OCI-LY1 (cell line): ENCODE measurements around the gene TEX47.

ENCODE experiments used
- H2AFZ ChIP-seq: fragments of 200-600 bp; sonication (generic), shearing (Covaris generic); 2 replicates; pipeline ENCODE4 v1.6.0; 2014; ENCODE audit warnings: antibody characterized with exemption, mild to moderate bottlenecking, low read length
- H3F3A ChIP-seq: fragments of 200-600 bp; sonication (generic), shearing (Covaris generic); 2 replicates; pipeline ENCODE4 v1.6.0; 2014; ENCODE audit warnings: mild to moderate bottlenecking, antibody characterized with exemption, low read length, moderate library complexity; ENCODE audit not compliant: insufficient read depth
- H3K27ac ChIP-seq: fragments of 200-600 bp; sonication (generic); 2 replicates; pipeline ENCODE4 v1.5.1; 2014; ENCODE audit warnings: low read length, mixed run types, mild to moderate bottlenecking, low read depth; ENCODE audit not compliant: poor library complexity, severe bottlenecking
- H3K27me3 ChIP-seq: fragments of 200-600 bp; sonication (generic); 2 replicates; pipeline ENCODE4 v1.6.0; 2014; ENCODE audit warnings: antibody characterized with exemption, mild to moderate bottlenecking, low read length, moderate library complexity; ENCODE audit not compliant: insufficient read depth
- H3K36me3 ChIP-seq: fragments of 200-600 bp; sonication (generic); 2 replicates; pipeline ENCODE4 v1.6.1; 2014; ENCODE audit warnings: mild to moderate bottlenecking, antibody characterized with exemption, low read length, moderate library complexity, mixed read lengths; ENCODE audit not compliant: insufficient read depth
- H3K4me1 ChIP-seq: fragments of 200-600 bp; sonication (generic); 2 replicates; pipeline ENCODE4 v1.5.1; 2014; ENCODE audit warnings: mild to moderate bottlenecking, low read length, moderate library complexity; ENCODE audit not compliant: insufficient read depth, severe bottlenecking
- H3K4me2 ChIP-seq: fragments of 200-600 bp; sonication (generic), shearing (Covaris generic); 2 replicates; pipeline ENCODE4 v1.6.1; 2014; ENCODE audit warnings: low read length
- H3K4me3 ChIP-seq: fragments of 200-600 bp; sonication (generic); 2 replicates; pipeline ENCODE4 v1.5.1; 2014; ENCODE audit warnings: low read length, low read depth, mild to moderate bottlenecking, mixed read lengths; ENCODE audit not compliant: poor library complexity, severe bottlenecking
- H3K79me2 ChIP-seq: fragments of 200-600 bp; shearing (Covaris generic); 2 replicates; pipeline ENCODE4 v1.6.1; 2016; ENCODE audit warnings: mixed run types, low read length, mixed read lengths; ENCODE audit not compliant: insufficient read depth
- H3K9ac ChIP-seq: fragments of 200-600 bp; sonication (generic), shearing (Covaris generic); 2 replicates; pipeline ENCODE4 v1.6.1; 2014; ENCODE audit warnings: mild to moderate bottlenecking, low read length, mixed read lengths
- H3K9me2 ChIP-seq: fragments of 200-600 bp; sonication (generic), shearing (Covaris generic); 2 replicates; pipeline ENCODE4 v1.6.1; 2014; ENCODE audit warnings: low read depth, mild to moderate bottlenecking, low read length, mixed read lengths
- H3K9me3 ChIP-seq: fragments of 200-600 bp; shearing (Covaris generic); 2 replicates; pipeline ENCODE4 v1.6.1; 2014; ENCODE audit warnings: low read length, mixed read lengths
- H4K20me1 ChIP-seq: fragments of 200-600 bp; sonication (generic), shearing (Covaris generic); 2 replicates; pipeline ENCODE4 v1.6.0; 2016; ENCODE audit warnings: mild to moderate bottlenecking, low read length; ENCODE audit not compliant: insufficient read depth
- EZH2 ChIP-seq: fragments of 200-600 bp; sonication (generic), shearing (Covaris generic); IDR thresholded peaks from 2 replicates; pipeline ENCODE4 v1.8.0; 2017; ENCODE audit warnings: borderline replicate concordance, mixed run types, mild to moderate bottlenecking, antibody characterized with exemption, low read length, moderate library complexity, mixed read lengths
- TF ChIP-seq, protein P1 (sequence below): fragments of 200-600 bp; sonication (generic), shearing (Covaris generic); IDR thresholded peaks from 2 replicates; pipeline ENCODE4 v1.5.1; 2017; ENCODE audit warnings: mild to moderate bottlenecking, antibody characterized with exemption, low read length, moderate library complexity, mixed read lengths

Gene TEX47

DNA sequence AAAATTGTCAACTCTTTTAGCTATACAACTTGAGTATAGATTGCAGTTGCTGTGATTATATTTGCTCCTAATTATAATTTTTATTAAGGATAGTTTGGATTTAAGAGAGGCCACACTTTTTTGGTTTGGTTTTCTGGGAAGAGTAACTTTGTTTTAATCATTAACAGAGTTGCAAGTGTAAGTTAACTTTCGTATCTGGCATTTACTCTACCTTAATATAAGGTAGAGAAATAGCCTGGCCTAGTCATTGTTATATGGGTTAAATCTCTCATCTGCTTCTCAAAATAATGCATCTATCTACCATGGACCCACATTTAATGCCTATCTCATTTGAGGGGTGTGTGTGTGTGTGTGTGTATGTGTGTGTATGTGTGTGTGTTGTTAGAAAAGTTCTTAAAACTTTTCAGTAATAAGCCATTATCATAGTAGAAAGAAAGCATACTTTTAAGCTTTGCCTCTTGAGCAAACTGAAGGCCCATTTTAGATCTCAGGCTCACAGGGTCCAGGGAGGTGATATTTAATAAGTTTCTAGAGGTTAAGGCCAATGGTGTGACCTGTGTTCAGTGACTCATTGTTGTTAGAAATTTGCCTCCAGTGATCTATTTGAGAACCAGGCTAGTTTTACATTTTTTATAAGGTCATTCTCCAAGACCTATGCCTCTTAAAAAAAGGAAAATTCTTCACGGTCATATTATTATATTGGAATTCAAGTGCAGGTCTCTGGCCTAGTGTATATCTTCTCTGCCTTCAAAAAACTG is 10.9 kb upstream of the TEX47 start:
- TF ChIP-seq, protein P1, sequence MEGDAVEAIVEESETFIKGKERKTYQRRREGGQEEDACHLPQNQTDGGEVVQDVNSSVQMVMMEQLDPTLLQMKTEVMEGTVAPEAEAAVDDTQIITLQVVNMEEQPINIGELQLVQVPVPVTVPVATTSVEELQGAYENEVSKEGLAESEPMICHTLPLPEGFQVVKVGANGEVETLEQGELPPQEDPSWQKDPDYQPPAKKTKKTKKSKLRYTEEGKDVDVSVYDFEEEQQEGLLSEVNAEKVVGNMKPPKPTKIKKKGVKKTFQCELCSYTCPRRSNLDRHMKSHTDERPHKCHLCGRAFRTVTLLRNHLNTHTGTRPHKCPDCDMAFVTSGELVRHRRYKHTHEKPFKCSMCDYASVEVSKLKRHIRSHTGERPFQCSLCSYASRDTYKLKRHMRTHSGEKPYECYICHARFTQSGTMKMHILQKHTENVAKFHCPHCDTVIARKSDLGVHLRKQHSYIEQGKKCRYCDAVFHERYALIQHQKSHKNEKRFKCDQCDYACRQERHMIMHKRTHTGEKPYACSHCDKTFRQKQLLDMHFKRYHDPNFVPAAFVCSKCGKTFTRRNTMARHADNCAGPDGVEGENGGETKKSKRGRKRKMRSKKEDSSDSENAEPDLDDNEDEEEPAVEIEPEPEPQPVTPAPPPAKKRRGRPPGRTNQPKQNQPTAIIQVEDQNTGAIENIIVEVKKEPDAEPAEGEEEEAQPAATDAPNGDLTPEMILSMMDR = no peak
- no peak for TF ChIP-seq EZH2
- H3K27ac ChIP-seq = no peak overlapping the region

DNA sequence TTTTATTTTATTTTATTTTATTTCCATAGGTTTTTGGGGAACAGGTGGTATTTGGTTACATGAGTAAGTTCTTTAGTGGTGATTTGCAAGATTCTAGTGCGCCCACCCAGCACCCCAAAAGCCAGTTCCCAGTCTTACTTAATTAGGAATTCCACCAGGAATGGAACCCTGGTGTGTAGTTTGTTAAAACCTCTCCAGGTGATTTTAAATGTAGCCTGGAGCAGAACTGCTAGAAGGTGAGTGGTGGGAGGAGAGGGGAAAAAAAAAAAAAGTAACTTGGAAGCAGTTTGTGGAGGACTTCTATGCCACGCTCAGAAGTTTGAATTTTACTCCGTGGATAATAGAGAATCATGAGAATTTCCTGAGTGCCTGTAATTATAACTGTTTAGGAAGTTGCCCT is 5.5 kb upstream of the TEX47 start:
- no peak overlapping the region for H2AFZ ChIP-seq
- no peak overlapping the region for H3K27ac ChIP-seq
- H3K9me2 ChIP-seq = no peaks in the 10 kb centered on the region
- TF ChIP-seq EZH2 = no peak
- TF ChIP-seq, protein P1 = no peak
- H3K79me2 ChIP-seq = no peaks in the 10 kb centered on the region
- H3K4me2 ChIP-seq = no peak overlapping the region
- H3K4me1 ChIP-seq = no peaks in the 10 kb centered on the region
- H3K9ac ChIP-seq = no peak overlapping the region
- no peak overlapping the region for H3K4me3 ChIP-seq
- H4K20me1 ChIP-seq = no peaks in the 10 kb centered on the region
- H3K36me3 ChIP-seq = no peaks in the 10 kb centered on the region
- no peaks in the 10 kb centered on the region for H3K27me3 ChIP-seq
- H3K9me3 ChIP-seq = no peaks in the 10 kb centered on the region
- no peaks in the 10 kb centered on the region for H3F3A ChIP-seq

More for the DNA sequence above, 10.9 kb upstream of the TEX47 start:
- Histone ChIP-seq H3K36me3 (no peaks in the 10 kb centered on the region), H3K79me2 (no peaks in the 10 kb centered on the region), H3K9me3 (no peaks in the 10 kb centered on the region), H3K4me2 (no peak overlapping the region), H2AFZ (no peak overlapping the region), H4K20me1 (no peaks in the 10 kb centered on the region), H3K9ac (no peak overlapping the region), H3K27me3 (no peaks in the 10 kb centered on the region), H3K9me2 (no peaks in the 10 kb centered on the region), H3K4me1 (no peaks in the 10 kb centered on the region), H3K4me3 (no peak overlapping the region), H3F3A (no peaks in the 10 kb centered on the region)

DNA sequence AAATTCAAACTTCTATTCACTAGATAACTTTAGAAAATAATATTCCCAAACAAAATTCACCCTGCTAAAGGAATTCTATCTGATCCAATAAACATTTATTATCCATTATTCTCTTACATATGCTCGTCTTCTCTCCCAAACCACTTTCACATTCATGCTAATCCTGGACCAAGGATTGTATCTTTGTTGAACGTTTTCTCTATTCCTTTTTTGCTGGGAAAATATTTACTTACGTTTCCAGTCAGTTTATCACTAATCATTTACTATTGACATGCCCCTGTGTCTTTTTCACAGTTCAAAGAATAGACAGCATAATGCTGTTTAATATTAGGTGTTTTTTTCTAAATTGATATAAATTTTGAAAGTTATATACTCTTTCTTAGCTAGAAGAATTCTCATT is 3.2 kb downstream of the TEX47 start:
- Histone ChIP-seq H4K20me1 (no peaks in the 10 kb centered on the region), H3K27ac (no peak overlapping the region), H3K4me2 (no peak overlapping the region), H3K9ac (no peak overlapping the region), H3K4me3 (no peak overlapping the region), H3K79me2 (no peaks in the 10 kb centered on the region), H3K27me3 (no peaks in the 10 kb centered on the region), H3K4me1 (no peaks in the 10 kb centered on the region), H3K9me2 (no peaks in the 10 kb centered on the region), H3K36me3 (no peaks in the 10 kb centered on the region), H3F3A (no peaks in the 10 kb centered on the region), H3K9me3 (no peaks in the 10 kb centered on the region), H2AFZ (no peak overlapping the region)
- TF ChIP-seq, protein P1 = no peak
- TF ChIP-seq EZH2 = no peak
